ENCODE data around the gene HHATL.

GRCh38 chr3:42730294-42730693 lies 27.7 kb upstream of the HHATL start:
- no peak for TF ChIP-seq POLR2AphosphoS5 (IDR thresholded peaks at IDR 0.05)
- TF ChIP-seq POLR2A (IDR thresholded peaks at IDR 0.05), result no peak
- TF ChIP-seq CTCF (IDR thresholded peaks at IDR 0.05 in 8 of 11, conservative IDR thresholded peaks at IDR 0.05 in 3 of 11), result no peak
